HEK293 (cell line): ENCODE data around the gene POU5F1.

Experiments used
- CTCF ChIP-seq: fragments of 450-650 bp; formaldehyde crosslinking; IDR thresholded peaks from 2 replicates; pipeline ENCODE4 v1.5.1; 2016; ENCODE audit warnings: missing biosample characterization, missing genetic modification characterization
- GLI2 ChIP-seq: fragments of 450-650 bp; formaldehyde crosslinking; IDR thresholded peaks from 2 replicates; pipeline ENCODE4; 2017; ENCODE audit warnings: missing biosample characterization, missing genetic modification characterization, low read depth, borderline replicate concordance
- ZNF398 ChIP-seq: fragments of 450-650 bp; formaldehyde crosslinking; IDR thresholded peaks from 2 replicates; pipeline ENCODE4 v1.5.1; 2017; ENCODE audit warnings: missing biosample characterization, missing genetic modification characterization
- ZNF560 ChIP-seq: fragments of 450-650 bp; formaldehyde crosslinking; IDR thresholded peaks from 2 replicates; pipeline ENCODE4 v1.5.1; 2017; ENCODE audit warnings: missing biosample characterization, missing genetic modification characterization, borderline replicate concordance
- ZSCAN18 ChIP-seq: fragments of 450-650 bp; formaldehyde crosslinking; IDR thresholded peaks from 2 replicates; pipeline ENCODE4 v1.5.1; 2016; ENCODE audit warnings: missing biosample characterization, missing genetic modification characterization

- TF ChIP-seq ZSCAN18 (tag by site-specific recombination) (no peak), ZNF398 (tag by site-specific recombination) (no peak), CTCF (tag by site-specific recombination) (no peak), ZNF560 (tag by site-specific recombination) (no peak), GLI2 (tag by site-specific recombination) (no peak)
These were observed 30.9 kb downstream of the POU5F1 start for GRCh38 chr6:31139599-31139998.
